HG02973 (cell line): ENCODE measurements around the gene LIPA.
"Not testable (repeated sequence)": the region's sequence is repeated elsewhere in the genome, so short reads cannot be mapped to it uniquely, and the experiment has no call there.

Experiments used
- ATAC-seq: cut with Tn5 transposase; IDR thresholded peaks from one replicate; pipeline ENCODE4 v1.9.1; 2021; ENCODE audit warnings: moderate library complexity; ENCODE audit not compliant: unreplicated experiment

The LIPA gene

DNA sequence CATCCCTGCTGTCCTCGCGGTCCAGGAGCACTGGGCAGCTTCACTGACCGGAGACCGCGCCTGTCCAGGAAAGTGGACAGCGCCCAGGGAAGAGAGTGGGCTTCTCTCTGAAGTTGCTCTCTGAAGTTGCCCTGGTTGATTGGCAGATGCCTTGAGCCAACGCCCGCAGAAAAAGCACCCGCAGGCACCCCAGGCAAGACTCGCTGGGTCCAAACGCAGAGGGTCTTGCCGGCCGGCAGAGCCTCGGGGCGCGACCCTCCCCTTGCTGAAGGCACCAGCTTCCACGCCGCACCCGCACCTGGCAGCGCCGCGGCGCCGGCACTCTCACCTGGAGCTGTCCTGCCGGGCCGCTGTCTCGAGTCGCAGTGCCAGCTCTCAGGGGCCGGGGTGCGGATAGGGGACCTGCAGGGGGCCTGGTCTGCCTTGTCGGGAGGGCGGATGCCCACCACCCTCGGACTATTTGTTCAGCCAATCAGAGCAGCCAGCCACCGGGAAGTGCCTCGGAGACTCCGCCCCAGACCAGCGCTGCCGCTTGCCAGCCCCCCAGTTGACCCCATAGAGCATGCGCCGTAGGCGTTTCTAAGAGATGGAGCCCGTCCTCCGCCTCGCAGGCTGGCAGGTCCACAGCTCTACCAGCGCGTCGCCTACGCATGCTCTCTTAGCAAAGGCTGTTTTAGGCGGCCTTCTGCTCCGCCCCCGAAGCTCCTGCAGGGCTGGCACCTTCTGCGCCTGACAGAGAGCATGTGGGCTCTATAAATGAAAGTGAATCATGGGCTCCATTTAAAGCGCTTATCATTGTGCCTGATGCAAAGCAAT, at the start of gene LIPA:
Gene LIPA (minus strand): TSS at position 367 of the 816 bp plus-strand sequence. CDS start 4,127 bp downstream, outside the sequence.
- ATAC-seq, result peak; percentile 91

DNA sequence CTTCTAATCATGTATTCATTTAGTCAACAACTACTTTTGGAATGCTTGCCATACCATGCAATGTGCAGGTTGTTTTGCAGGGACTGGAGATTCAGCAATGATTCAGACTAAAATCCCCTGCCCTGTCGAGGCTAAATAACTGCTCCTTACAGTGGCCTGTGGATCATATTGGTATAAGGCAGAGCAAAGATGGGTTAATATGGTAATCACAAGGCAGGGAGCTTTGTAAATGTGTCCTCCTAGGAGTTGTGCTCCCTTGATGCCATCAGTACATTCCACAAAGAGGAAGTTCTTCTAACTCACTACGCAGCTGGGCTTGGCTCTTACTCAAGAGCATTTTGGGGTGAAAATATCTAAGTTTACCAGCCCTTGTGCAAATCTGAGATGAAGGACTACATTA, 49.7 kb upstream of the LIPA start:
- ATAC-seq, result peak; percentile 22

DNA sequence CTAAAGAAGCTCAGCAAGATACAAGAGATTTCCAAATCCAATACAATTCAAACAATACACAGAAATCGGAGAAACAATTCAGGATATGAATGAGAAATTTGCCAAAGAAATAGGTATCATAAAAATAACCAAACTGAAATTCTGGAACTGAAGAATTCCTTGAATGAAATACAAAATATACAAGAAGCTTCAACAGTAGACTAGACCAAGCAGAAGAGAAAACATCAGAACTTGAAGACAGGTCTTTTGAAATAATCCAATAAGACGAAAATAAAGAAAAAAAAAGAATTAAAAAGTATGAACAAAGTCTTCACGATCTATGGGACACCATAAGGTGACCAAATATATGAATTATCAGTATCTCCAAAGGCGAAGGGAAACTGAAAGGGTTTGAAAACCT, 47.5 kb upstream of the LIPA start:
- no peak for ATAC-seq

DNA sequence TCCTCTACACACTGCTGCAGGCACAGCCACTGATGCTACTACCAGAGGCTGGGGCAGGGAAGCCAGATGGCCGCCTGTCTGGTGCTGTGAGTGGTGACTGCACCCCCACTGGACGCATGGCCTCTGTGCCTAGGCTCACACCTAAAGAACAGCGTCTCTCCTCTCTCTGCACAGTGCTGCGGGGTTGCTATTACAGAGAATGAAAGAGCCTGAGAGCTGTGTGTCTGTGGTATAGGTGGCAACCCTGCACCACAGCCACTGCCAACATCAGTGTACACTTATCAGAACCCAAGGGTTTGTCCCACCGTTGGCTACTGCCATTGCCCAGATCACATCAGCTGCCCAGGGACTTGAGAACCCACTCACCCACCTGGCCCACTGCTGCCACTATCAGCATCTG, 46.2 kb upstream of the LIPA start:
- ATAC-seq, result no peak

DNA sequence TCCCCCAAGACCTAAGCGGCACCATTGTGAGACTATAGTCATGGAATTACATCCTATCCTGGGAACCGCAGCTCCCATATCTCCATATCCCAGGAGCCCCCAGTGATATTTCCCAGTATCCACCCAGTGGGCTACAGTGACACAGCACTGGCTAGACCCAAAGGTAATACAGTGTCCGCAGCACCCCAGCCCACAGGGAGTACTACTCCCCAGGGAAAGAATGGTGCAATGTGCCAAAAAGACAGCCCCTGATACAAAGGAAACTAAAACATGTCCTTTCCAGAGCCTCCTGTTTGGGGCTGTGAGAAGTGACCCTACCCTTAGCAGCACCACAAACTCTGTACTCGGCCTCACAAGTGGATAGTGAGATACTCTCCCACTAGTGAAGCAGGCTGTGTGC, 45.8 kb upstream of the LIPA start:
- ATAC-seq, result no peak

DNA sequence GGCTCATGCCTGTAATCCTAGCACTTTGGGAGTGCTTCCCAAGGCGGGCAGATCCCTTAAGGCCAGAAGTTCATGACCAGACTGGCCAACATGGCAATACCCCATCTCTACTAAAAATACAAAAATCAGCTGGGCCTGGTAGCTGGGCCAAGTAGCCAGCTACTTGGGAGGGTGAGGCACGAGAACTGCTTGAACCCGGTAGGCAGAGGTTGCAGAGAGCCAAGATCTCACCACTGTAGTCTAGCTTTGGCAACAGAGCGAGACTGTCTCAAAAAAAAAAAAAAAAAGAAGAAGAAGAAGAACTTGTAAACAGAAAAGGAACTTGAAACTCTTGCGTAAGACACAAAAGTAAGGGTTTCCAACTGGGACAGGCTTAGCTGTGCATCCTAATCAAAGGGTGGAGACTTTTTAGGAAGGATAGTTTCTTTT, 44.7 kb upstream of the LIPA start:
- no peak for ATAC-seq

DNA sequence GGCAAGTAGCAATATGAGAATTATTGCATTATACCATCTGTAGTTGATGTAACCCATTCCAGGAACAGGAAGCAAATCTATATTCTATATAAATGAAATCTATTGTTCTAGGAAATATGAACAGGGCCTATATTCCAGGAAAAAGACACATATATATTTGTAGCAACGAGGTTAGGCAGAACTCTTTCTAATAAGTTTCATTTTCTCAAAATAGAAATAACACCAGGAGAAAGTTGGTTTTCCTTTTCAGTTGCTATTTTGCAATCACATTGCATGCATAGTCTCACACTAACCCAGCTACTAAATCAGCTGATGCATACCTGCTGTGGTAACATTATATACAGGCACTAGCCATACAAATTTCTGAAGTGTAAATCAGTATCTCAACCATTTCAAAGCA, 44.0 kb upstream of the LIPA start:
- no peak for ATAC-seq

DNA sequence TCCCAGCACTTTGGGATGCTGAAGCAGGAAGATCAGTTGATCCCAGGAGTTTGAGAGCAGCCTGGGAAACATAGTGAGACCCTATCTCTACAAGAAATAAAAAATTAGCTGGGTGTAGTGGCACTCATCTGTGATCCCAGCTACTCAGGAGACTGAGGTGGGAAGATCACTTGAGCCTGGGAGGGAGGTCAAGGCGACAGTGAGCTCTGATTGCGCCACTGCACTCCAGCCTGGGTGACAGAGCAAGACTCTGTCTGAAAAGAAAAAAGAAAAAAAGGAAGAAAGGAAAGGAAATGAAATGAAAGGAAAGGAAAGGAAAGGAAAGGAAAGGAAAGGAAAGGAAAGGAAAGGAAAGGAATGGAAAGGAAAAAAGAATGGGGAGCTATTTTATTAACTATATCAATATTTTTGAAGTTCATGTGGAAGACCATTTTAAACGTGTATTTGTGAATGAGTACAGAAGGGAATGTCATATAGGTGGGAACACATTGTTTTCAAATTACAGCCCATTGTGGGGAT, 43.2 kb upstream of the LIPA start:
- no peak for ATAC-seq

DNA sequence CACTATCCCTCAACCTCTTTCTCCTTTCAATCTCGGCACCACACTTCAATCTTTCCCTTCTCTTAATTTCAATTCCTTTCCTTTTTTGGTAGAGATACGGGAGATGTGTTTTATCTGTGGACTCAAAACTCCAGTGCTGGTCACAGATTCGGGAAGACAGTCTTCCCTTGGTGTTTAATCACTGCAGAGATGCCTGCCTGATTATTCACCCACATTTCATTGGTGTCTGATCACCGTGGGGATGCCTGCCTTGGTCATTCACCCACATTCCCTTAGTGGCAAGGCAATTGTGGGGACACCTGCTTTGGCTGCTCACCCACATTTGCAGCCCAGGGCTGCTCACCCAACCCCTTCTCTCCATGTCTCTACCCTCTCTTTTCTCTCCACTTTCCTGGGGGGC, 33.7 kb upstream of the LIPA start:
- ATAC-seq, result not testable (repeated sequence)

DNA sequence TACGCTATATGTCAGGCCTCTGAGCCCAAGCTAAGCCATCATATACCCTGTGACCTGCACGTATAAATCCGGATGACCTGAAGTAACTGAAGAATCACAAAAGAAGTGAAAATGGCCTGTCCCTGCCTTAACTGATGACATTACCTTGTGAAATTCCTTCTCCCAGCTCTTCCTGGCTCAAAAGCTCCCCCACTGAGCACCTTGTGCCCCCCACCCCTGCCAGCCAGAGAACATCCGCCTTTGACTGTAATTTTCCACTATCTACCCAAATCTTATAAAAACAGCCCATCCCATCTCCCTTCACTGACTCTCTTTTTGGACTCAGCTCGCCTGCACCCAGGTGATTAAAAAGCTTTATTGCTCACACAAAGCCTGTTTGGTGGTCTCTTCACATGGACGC, 33.1 kb upstream of the LIPA start:
- ATAC-seq, result not testable (repeated sequence)

DNA sequence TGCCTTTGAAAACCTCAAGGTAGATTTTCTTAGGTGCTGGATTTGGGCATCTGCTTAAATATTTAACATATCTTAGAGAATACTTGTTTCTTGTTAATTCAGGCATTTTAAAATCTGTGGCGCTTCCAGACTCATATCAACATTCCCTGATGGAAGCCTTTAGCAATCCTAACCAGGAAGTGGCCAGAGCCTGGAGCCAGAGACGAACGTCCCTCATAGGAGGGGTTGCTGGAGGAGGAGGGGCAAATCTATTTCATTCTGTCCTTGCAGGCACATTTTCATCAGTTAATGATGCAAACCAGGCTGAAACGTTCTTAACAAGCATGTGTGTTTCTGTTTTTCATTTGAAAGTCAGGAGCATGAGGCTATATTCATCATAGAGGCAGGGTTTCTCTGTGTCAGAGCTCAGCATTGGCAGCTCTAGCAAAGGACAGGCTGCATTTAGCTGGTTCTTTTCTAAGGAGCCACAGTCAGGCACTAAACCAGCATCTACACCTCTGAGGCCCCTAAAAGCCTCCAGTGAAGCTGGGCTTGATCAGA, 32.4 kb upstream of the LIPA start:
- no peak for ATAC-seq

DNA sequence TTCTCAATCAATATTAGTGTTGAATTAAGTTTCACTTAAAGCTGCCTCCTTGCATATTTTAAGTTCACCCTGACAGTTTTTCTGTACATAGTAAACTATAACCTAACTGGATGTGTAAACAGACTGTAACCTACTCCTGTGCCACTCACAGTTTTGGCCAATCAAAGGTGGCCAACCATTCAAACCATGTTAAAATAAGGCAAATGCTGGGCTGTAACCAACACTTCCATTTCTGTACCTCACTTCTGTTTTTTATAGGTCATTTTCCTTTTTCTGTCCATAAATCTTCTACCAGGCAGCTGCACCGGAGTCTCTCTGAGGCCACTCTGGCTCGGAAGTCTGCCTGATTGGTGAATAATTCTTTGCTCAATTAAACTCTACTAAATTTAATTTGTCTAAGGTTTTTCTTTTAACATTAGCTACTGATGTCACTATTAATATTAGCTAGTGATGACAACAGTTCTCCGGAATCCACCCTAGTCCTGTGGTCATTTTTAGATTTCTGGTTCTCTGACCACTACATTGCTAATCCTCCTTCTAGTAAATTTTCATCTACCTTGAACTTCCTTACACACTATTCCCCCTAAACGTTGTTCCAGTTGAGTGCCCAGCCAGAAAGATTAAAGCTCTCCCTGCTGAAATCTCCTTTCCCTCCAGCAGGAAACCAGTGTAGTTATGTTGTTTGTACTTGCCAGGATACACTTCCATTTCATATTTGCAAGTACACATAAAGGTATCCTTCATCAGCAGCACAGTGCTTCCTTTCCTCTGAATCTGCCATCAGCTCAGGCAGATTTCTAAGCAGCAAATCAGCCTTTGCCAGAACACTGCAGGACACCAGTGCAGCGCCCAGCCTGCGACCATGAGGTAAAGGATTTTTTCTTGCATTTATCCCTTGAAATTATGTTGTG, 31.7 kb upstream of the LIPA start:
- no peak for ATAC-seq

DNA sequence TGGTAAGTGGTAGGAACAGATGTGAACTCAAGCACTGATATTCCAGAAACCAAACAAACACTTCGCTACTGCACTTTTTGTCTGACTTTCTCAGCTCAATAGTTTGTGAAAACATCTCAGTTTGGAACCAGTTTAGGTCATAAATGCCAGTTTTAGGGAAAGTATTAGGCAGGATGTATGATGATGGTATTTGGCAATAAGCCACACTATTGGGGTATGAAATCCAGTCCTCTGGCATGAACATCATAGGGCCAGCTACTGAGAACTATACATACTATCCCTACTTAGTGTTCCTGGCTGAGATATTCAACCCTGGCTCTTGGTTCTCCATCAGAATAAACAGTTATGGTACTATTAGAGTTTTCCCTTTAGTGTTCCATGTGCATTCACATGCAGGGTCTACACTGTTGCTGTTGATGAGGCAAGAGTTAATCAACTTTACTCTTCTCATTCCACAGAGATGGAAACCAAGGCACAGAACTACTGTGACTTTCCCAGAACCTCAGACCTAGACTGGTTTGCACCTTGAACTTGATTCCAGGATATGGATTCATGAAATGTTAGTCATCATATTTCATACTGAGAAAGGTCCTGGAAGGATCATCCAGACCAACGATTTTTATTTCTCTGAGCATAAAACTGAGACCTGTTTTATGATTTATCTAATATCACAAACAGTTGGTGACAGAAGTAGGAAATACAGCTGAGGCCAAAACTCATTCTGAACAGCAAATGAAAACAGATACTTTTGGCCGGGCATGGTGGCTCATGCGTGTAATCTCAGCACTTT, 30.2 kb upstream of the LIPA start:
- no peak for ATAC-seq

DNA sequence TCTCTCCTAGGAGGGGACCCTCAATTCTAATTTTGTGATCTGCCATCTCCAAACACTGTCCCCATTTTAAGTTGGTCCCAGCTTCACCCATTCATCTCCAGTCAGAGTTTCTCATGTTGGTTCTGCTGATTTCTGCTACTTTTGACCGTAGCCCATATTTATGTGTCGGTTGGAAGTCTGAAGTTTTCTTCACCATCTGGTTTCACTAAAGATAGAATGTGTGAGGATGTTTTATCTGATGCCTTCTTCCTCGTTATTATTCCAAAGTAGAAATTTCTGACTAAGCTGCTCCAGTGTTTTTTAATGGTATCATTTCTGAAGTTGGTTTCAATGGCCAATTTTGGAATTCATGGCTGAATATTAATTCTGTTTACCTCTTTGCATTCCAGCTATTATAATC, 28.9 kb upstream of the LIPA start:
- no peak for ATAC-seq

DNA sequence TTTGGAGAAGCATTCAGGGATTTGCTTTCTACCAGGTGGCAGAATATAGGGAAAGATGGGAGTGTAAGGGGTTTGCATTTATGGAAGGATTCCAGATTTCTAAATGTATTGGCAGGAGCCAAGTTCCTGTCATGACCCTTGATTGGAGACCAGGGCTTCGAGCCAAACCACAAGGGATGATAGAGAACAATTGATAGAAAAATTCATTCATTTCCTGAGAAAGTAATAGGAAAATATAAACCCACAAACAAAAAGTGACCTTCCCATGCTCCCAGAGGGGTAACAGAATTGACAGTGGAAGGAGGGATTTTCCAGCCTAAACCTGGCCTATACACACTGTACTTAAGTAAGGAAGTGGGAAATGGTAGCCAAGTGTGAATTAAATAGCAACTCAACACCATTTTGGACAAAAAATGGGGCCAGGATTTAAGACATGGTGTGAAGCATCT, 27.9 kb upstream of the LIPA start:
- ATAC-seq, result no peak

DNA sequence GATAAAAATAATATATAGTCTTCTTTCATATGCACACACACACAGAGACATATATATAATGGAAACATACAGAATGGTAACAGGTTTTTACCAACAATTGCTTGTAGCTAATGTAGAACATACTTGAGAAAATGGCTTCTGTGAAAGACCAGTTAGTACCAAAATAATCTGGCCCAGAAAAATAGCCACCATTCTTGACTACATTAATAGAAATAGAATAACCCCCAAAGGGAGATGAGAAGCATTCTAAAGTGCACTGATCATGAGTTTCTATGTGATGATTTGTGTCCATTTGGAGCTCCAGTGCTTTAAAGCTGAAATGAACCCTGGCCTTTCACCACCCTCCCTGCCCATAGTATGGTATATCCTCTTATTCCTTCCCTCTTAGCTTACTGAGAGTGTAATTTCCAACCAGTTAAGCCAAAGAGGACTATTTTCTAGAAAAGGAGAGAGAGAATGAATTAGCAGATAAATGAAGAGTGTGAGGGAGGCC, 27.4 kb upstream of the LIPA start:
- ATAC-seq, result no peak

DNA sequence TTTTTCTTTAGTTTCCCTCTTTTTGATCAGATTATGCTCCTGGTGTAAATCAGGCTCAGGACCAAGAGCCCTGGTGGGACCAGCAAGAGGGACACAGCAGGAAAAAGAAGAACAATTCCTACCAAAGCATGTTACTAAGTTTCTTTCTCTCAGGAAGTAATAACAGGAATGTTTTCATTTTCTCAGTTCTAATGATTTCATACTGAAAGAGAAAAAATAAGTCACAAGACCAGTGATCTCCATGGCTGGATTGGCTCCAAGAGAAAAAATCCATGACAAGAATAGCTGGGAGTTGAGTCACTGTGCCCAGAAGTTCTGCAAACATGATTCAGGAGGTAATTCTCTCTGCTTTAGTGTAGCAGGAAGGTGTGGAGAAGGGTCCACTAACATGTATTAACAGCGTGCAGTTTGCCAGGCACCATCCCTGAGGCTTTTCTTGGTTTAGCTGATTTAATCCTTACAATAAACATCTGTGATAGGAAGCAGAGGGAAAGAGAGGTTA, 26.5 kb upstream of the LIPA start:
- no peak for ATAC-seq

DNA sequence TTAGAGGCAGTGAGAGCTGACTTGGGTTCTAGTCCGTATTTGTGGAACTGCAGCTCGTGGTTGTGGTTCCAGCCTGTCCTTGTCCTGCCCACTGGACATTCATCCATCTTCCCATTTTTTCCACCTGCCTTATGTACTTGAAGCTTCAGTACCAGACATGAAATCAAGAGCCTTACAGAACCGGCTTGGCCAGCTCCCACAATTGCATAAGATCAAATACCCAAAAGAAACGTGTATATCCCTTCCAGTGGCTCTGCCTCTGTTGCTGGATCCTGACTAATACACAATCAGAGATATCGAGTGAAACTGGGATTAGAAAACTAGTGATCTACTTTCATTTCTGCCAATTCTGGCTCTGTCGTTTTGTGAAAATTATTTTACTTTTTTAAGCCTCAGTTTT, 23.8 kb upstream of the LIPA start:
- ATAC-seq, result no peak

DNA sequence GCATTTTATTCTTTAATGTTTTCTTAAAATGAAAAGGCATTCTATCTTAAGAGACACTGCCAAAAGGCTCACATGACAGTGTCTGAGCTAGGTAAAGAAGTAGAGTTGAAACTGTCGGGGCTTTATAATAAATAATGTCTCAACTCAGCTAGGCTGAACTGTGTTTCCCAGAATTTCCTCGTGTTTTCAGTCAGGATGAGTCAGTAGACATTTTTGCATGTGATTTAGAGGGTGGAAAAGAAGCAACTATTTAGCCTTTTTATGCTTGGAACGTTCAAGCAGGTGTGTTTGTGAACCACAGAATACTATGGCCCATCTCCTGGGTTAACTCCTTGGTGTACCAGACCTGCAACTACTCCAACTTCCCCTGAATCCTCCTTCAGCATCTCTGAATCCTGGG, 23.4 kb upstream of the LIPA start:
- ATAC-seq, result no peak

DNA sequence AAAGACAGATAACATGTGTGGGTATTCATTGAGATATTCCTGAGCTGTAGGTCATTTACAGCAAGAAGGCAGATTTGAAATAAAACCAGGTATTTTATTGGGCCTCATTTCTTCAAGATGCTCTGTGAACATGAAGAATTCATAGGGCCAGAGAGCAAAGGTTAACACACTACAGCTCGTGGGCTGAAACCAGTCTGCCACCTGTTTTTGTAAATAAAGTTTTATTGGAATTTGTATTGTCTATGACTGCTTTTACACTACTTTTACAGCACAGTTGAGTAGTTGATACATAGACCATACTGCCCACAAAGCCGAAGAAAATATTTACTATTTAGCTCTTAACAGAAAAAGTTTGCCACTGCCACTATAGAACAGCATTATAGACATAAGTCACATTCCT, 22.1 kb upstream of the LIPA start:
- ATAC-seq, result no peak
